HG03135 (cell line): ENCODE results near the gene AGXT2.
"Not testable (repeated sequence)": the region's sequence is repeated elsewhere in the genome, so short reads cannot be mapped to it uniquely, and the experiment has no call there.

Source experiments
- ATAC-seq: cut with Tn5 transposase; IDR thresholded peaks from one replicate; pipeline ENCODE4 v1.9.1; 2021; ENCODE audit warnings: mild to moderate bottlenecking, moderate library complexity; ENCODE audit not compliant: unreplicated experiment

AGXT2 gene

GRCh38 chr5:34976347-34976746 lies 71.4 kb downstream of the AGXT2 start:
- no peak for ATAC-seq

GRCh38 chr5:34971655-34972054 lies 76.1 kb downstream of the AGXT2 start:
- not testable (repeated sequence) for ATAC-seq

DNA sequence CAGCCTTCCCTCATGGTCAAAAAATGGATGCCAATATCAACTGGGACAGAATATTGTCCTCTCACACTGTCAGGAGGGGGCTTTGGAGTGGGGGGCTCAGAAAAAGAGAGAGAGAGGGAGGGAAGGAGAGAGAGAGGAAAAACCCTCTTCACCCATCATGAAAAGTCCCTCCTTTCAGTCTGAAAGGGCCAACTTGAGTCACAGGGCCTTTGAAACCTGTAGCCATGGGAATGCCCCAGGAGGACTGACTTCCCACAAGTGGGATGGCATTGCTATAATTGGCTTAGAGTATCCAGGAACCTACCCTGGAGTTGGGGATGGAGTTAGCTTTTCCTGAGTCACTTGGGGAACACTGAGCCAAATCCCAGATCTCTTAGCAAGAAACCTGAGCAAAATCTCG lies 77.2 kb downstream of the AGXT2 start:
- no peak for ATAC-seq

GRCh38 chr5:34968258-34968657 lies 79.5 kb downstream of the AGXT2 start:
- no peak for ATAC-seq

DNA sequence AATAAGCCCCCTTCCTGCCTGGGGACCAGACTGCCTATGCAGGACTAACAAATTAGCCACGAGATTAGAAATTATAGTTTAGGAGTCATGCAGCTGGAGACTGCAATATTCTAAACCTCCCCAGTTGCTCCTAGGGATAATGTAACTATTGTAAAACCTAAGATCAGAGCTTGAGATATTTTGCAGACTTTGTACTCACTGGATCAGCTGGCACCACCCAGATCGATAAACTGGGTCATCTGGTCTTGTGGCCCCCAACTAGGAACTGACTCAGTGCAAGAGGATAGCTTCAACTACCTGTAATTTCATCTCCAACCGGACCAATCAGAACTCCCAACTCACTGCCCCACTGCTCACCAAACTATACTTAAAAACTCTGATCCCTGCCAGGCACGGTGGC lies 80.2 kb downstream of the AGXT2 start:
- ATAC-seq, result no peak

DNA sequence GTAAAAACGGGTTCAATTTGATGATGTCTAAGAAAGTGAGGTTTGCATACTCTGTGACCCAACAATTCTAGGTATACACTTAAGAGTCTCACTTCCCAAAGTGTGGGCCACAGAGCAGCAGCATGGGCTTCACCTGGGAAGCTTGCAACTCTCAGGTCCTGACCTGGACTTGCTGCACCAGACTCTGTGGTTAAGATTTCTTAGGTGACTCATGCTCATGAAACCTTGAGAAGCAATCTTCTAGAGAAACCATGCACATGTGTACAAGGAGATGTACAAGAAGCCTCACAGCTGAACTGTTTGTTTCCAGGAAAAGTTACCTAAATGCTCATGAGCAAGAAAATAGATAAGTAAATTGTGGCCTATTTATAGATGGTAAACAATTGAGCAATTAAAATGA lies 88.4 kb downstream of the AGXT2 start:
- peak; percentile 87 for ATAC-seq

DNA sequence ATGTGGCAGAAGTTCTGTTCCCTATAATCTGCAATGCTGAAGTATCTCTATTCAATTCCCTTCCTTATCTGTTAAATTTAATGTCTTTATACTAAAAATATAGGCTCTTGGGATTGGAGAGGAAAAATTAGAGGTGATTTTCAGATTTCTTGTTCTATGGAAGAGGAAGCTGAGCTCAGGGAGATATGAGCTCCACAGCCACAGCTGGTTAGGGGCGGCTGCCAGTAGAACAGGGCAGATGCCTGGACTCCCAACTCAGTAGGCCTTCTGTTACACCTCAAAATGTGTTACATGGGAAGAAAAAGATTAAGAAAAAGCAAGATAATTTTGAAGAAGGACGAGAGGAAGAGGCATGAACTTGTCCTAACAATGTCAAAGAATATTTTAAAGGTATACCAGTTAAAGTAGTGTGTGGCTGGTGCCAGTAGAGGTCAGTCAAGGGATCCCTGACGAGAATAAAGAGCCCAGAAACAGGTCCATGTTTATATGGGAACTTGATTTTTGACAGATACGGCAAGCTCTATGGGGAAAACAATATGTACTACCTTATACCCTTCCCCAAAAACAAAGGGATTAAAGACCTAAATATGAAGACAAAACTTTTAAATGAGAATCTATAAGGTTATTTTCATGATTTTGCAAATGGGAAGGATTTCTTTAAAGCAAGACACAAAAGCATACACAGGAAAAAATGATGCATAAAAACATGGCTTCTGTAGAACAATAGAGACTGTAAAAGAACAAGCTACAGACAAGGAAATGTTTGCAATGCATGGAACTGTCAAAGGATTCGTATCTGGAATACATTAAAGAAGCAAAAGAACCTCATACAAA lies 89.7 kb downstream of the AGXT2 start:
- ATAC-seq, result no peak

DNA sequence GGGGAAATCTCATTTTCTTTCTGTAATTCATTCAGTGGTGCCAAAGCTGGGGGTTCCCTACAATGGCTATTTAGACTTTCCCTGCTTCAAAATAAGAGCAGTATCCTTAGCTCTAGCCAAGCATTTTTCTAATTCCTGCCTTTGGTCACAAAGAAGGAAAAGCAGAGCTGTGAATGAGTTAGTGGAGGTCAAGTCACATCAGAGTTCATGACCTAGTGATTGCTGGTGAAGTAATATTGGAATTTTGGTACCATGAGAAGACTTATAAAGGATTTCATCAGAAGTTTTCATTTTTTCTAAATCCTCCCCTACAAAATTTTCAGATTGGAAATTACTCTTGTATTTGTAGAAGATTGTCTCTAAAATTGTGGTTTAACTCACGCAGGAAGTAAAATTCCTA lies 90.4 kb downstream of the AGXT2 start:
- no peak for ATAC-seq
